GM13977 (cell line): ENCODE results near the gene PTGER1.

Experiments used
- DNase-seq: peaks from one replicate; pipeline ENCODE4 v3.0.0; 2012; ENCODE audit warnings: low spot score
- CTCF ChIP-seq: IDR thresholded peaks from 2 replicates; pipeline ENCODE4 v1.5.1; 2012; ENCODE audit warnings: mild to moderate bottlenecking, control low read depth; ENCODE audit not compliant: insufficient read depth; ENCODE audit errors: extremely low read depth, missing control alignments
- in situ Hi-C: fragments of 300-500 bp; cut with MboI; formaldehyde crosslinking; loops from one replicate; pipeline ENCODE4 v1.12.0; 2022; ENCODE audit warnings: low sequenced_read_pairs, low pct_unique_long_range_greater_than_20kb, mixed read lengths, inconsistent platforms; ENCODE audit not compliant: unreplicated experiment

The PTGER1 gene

GRCh38 chr19:14432791-14433553 is 42.2 kb downstream of the PTGER1 start, which contains the start of gene PKN1:
PKN1 (plus strand) TSS chr19:14433306; CDS start chr19:14433522, 216 bp downstream.
- in situ Hi-C loops: no loop called here
- DNase-seq: peak; percentile 87
- no peak for TF ChIP-seq CTCF

- no peak for DNase-seq
- in situ Hi-C loops: no loop called here
- TF ChIP-seq CTCF: no peak
Observed at GRCh38 chr19:14430712-14431111, 44.4 kb downstream of the PTGER1 start.

GRCh38 chr19:14428882-14429416 is 46.2 kb downstream of the PTGER1 start:
- no peak for TF ChIP-seq CTCF
- DNase-seq: no peak
- in situ Hi-C loops: no loop called here

GRCh38 chr19:14427461-14427860 is 47.7 kb downstream of the PTGER1 start:
- no peak for TF ChIP-seq CTCF
- in situ Hi-C loops: no loop called here
- DNase-seq: no peak

- DNase-seq: no peak
- in situ Hi-C loops: no loop called here
- TF ChIP-seq CTCF: no peak
Observed at GRCh38 chr19:14425696-14426138, 49.4 kb downstream of the PTGER1 start.
